ENCODE measurements around the gene OLFM3. TPM values are rescaled to one million over a fixed set of nuclear protein-coding genes. Genes with fewer than 3 reads are reported as not detected.

OLFM3 gene
- total RNA-seq, 1 donor from 2014 or later, result 0.49 TPM

DNA sequence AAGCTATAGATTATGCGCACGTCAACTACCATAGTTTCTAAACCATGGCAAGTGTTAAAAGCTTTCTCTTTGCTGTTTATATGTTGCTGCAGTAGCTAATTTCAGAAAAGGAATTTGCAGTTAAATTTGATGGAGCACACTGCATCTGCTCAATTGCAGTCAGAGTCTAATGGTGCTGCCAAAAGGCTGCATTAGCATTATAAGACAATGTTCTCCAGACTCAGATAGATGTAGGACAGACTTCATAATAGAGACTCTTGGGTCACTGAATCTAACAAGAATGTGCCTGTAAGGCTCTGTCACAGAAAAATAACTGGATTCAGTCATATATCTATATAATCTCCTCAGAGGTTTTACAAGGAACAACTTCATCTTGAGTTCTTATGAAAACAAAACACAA, 198.3 kb downstream of the OLFM3 start:
- H3K4me3 ChIP-seq, result no peak overlapping the region
- TF ChIP-seq POLR2A (IDR thresholded peaks at IDR 0.05) (no peak), CTCF (IDR thresholded peaks at IDR 0.05) (no peak), POLR2AphosphoS5 (IDR thresholded peaks at IDR 0.05; ENCODE audit: insufficient read depth in 1 of 2, low read depth in 1 of 2) (no peak)
- no peaks in the 10 kb centered on the region for H3K27me3 ChIP-seq
- no peak for DNase-seq (ENCODE audit: extremely low spot score in 2 of 2)
- no peaks in the 10 kb centered on the region for H3K36me3 ChIP-seq
- no peaks in the 10 kb centered on the region for H3K4me1 ChIP-seq
- H3K27ac ChIP-seq, result no peak overlapping the region
- no peaks in the 10 kb centered on the region for H3K9me3 ChIP-seq
- intact Hi-C loops (cut with DNase I), result no loop called here

DNA sequence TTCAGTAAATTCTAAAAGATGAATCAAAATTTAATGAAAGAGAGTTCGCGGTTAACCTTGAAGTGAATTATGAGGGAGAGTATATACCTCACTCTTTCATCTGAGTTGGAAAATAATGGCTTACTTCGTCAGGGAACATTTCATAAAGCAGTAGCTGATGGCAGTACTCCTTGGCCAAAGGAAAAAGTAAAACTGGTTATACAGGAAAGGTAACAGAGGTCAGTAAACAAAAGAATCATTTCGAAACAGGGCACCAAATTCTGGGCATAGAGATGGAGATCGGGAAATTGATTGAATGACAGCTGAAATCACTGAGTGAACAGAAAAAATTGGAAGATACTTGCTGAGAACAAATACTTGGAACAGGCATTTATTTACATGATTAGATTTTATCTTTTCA, 199.0 kb downstream of the OLFM3 start:
- H3K9me3 ChIP-seq, result no peaks in the 10 kb centered on the region
- no peak for DNase-seq (ENCODE audit: extremely low spot score in 2 of 2)
- no peak overlapping the region for H3K4me3 ChIP-seq
- intact Hi-C loops (cut with DNase I), result no loop called here
- no peaks in the 10 kb centered on the region for H3K4me1 ChIP-seq
- no peaks in the 10 kb centered on the region for H3K36me3 ChIP-seq
- TF ChIP-seq POLR2AphosphoS5 (IDR thresholded peaks at IDR 0.05; ENCODE audit: insufficient read depth in 1 of 2, low read depth in 1 of 2) (no peak), POLR2A (IDR thresholded peaks at IDR 0.05) (no peak), CTCF (IDR thresholded peaks at IDR 0.05) (no peak)
- H3K27ac ChIP-seq, result no peak overlapping the region
- H3K27me3 ChIP-seq, result no peaks in the 10 kb centered on the region

- Histone ChIP-seq H3K4me3 (no peak overlapping the region), H3K27ac (no peak overlapping the region), H3K9me3 (no peaks in the 10 kb centered on the region), H3K27me3 (no peaks in the 10 kb centered on the region), H3K4me1 (no peaks in the 10 kb centered on the region), H3K36me3 (no peaks in the 10 kb centered on the region)
- no peak for TF ChIP-seq POLR2A (IDR thresholded peaks at IDR 0.05)
- no peak for TF ChIP-seq POLR2AphosphoS5 (IDR thresholded peaks at IDR 0.05; ENCODE audit: insufficient read depth in 1 of 2, low read depth in 1 of 2)
- TF ChIP-seq CTCF (IDR thresholded peaks at IDR 0.05), result no peak
- DNase-seq (ENCODE audit: extremely low spot score in 2 of 2), result no peak
- intact Hi-C loops (cut with DNase I), result no loop called here
Measured at GRCh38 chr1:101781201-101781831, 215.4 kb downstream of the OLFM3 start.

DNA sequence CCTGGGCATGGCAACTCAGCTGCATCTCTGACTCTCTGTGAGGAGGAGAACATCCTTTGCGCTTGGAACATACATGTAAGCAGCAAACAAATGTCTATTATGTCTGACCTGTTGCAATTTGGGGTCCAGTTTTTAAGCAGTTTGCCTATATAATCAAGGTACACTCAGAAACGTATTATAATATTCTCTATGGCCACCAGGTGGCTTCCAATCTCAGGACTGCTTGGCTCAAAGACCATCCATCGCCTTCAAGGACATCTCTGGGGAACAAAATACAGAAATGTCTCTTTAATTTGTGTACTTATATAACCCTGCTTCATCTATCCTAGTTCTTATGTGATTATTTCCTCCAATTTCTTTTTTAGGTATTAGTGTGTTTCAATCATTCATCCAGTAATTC, 227.2 kb downstream of the OLFM3 start:
- Histone ChIP-seq H3K27ac (no peak overlapping the region), H3K36me3 (no peaks in the 10 kb centered on the region), H3K27me3 (no peaks in the 10 kb centered on the region), H3K9me3 (no peaks in the 10 kb centered on the region), H3K4me1 (no peaks in the 10 kb centered on the region), H3K4me3 (no peak overlapping the region)
- intact Hi-C loops (cut with DNase I), result no loop called here
- DNase-seq (ENCODE audit: extremely low spot score in 2 of 2), result no peak
- TF ChIP-seq CTCF (IDR thresholded peaks at IDR 0.05) (no peak), POLR2AphosphoS5 (IDR thresholded peaks at IDR 0.05; ENCODE audit: insufficient read depth in 1 of 2, low read depth in 1 of 2) (no peak), POLR2A (IDR thresholded peaks at IDR 0.05) (no peak)

DNA sequence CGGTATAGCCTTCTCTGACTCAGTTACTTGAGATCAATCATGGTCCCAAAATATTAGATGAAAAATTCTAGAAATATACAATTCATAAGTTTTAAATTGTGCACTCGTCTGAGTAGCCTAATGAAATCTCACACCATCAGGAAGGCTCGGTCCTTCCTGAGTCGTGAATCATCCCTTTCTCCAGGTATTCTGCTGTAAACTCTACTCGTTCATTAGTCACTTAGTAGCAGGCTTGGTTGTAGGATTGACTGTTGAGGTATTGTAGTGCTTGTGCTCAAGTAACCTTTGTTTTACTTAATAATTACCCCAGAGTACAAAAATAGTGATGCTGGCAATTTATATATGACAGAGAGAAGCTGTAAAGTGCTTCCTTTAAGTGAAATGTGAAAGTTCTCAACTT, 238.7 kb downstream of the OLFM3 start:
- intact Hi-C loops (cut with DNase I), result no loop called here
- TF ChIP-seq POLR2AphosphoS5 (IDR thresholded peaks at IDR 0.05; ENCODE audit: insufficient read depth in 1 of 2, low read depth in 1 of 2) (no peak), CTCF (IDR thresholded peaks at IDR 0.05) (no peak), POLR2A (IDR thresholded peaks at IDR 0.05) (no peak)
- no peak overlapping the region for H3K27ac ChIP-seq
- H3K4me1 ChIP-seq, result no peaks in the 10 kb centered on the region
- H3K9me3 ChIP-seq, result no peaks in the 10 kb centered on the region
- no peak overlapping the region for H3K4me3 ChIP-seq
- DNase-seq (ENCODE audit: extremely low spot score in 2 of 2), result no peak
- no peaks in the 10 kb centered on the region for H3K27me3 ChIP-seq
- H3K36me3 ChIP-seq, result no peaks in the 10 kb centered on the region
